Uterus (tissue), 2 donors: Measurements from ENCODE around the gene PRKCD.

ENCODE experiments used
- CTCF ChIP-seq, 4 experiments: fragments of 200-600 bp in 2 of 4; fragments of 450-650 bp in 2 of 4; sonication (generic) in 2 of 4; IDR thresholded peaks; one replicate each; pipeline ENCODE4 v1.5.1; 2016 to 2019; ENCODE audit warnings: antibody characterized with exemption in 4 of 4, mild to moderate bottlenecking in 2 of 4, moderate library complexity in 1 of 4
- POLR2A ChIP-seq, 2 donors: fragments of 450-650 bp; IDR thresholded peaks; one replicate each; pipeline ENCODE4 v1.6.1; 2016; ENCODE audit warnings: antibody characterized with exemption in 2 of 2, mild to moderate bottlenecking in 1 of 2, moderate library complexity in 1 of 2

GRCh38 chr3:53199834-53200233 lies 38.8 kb downstream of the PRKCD start:
- TF ChIP-seq POLR2A (IDR thresholded peaks at IDR 0.05) (no peak), CTCF (IDR thresholded peaks at IDR 0.05) (no peak)
